ENCODE data around the gene PTGFRN. TPM values are rescaled to one million over a fixed set of nuclear protein-coding genes. Genes with fewer than 3 reads are reported as not detected.

Gene PTGFRN
- total and polyA plus RNA-seq, 8 donors = 38.1 to 77.5 (median 67.9) TPM

- ATAC-seq (no peak), DNase-seq (no peak)
- intact Hi-C loops (cut with DNase I) = no loop called here
- Histone ChIP-seq H3K4me3 (no peak overlapping the region), H3K4me1 (peaks cover 0 to 5% of the 10 kb centered on the region in 2 donors), H3K27me3 (no peaks in the 10 kb centered on the region), H3K36me3 (no peaks in the 10 kb centered on the region), H3K27ac (no peak overlapping the region), H3K9me3 (no peaks in the 10 kb centered on the region)
- TF ChIP-seq CTCF (IDR thresholded peaks at IDR 0.05) = no peak
Measured at GRCh38 chr1:116954440-116954839, 44.7 kb downstream of the PTGFRN start.

- Histone ChIP-seq H3K9me3 (no peaks in the 10 kb centered on the region), H3K27ac (no peak overlapping the region), H3K4me3 (no peak overlapping the region), H3K4me1 (peaks cover 0 to 3% of the 10 kb centered on the region in 2 donors), H3K36me3 (no peaks in the 10 kb centered on the region), H3K27me3 (no peaks in the 10 kb centered on the region)
- DNase-seq (peak in 1 of 4 donors; percentile 40), ATAC-seq (peak; percentile 79)
- TF ChIP-seq CTCF (IDR thresholded peaks at IDR 0.05) = no peak
- intact Hi-C loops (cut with DNase I) = no loop called here
Measured at GRCh38 chr1:116956378-116956777, 46.7 kb downstream of the PTGFRN start.

DNA sequence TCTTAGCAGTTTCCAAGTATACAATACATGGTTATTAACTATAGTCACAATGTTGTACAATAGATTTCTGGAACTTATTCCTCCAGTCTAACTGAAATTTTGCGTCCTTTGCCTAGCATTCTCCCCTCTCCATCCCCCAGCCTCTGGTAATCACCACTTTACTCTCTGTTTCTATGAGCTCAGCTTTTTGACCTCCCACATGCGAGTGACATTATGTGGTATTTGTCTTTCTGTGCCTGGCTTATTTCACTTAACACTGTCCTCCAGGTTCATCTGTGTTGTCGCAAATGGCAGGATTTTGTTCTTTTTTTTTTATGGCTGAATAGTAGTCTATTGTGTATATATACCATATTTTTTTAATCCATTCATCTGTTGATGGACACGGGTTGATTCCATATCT lies 47.9 kb downstream of the PTGFRN start:
- ATAC-seq (no peak), DNase-seq (no peak)
- Histone ChIP-seq H3K9me3 (no peaks in the 10 kb centered on the region), H3K27me3 (no peaks in the 10 kb centered on the region), H3K27ac (no peak overlapping the region), H3K4me1 (peaks cover 0 to 1% of the 10 kb centered on the region in 2 donors), H3K4me3 (no peak overlapping the region), H3K36me3 (no peaks in the 10 kb centered on the region)
- intact Hi-C loops (cut with DNase I) = no loop called here
- TF ChIP-seq CTCF (IDR thresholded peaks at IDR 0.05) = no peak

GRCh38 chr1:116958110-116958509 lies 48.4 kb downstream of the PTGFRN start:
- intact Hi-C loops (cut with DNase I) = no loop called here
- DNase-seq = no peak
- Histone ChIP-seq H3K36me3 (no peaks in the 10 kb centered on the region), H3K9me3 (no peaks in the 10 kb centered on the region), H3K4me1 (peaks cover 4 to 6% of the 10 kb centered on the region in 2 donors), H3K27me3 (no peaks in the 10 kb centered on the region), H3K4me3 (no peak overlapping the region), H3K27ac (no peak overlapping the region)
- TF ChIP-seq CTCF (IDR thresholded peaks at IDR 0.05) = no peak
- ATAC-seq = no peak

GRCh38 chr1:116958977-116959376 lies 49.3 kb downstream of the PTGFRN start:
- Histone ChIP-seq H3K27me3 (no peaks in the 10 kb centered on the region), H3K9me3 (no peaks in the 10 kb centered on the region), H3K4me3 (no peak overlapping the region), H3K36me3 (no peaks in the 10 kb centered on the region), H3K27ac (no peak overlapping the region), H3K4me1 (peaks cover 6% of the 10 kb centered on the region in 2 donors)
- TF ChIP-seq CTCF (IDR thresholded peaks at IDR 0.05) = no peak
- no peak for DNase-seq
- intact Hi-C loops (cut with DNase I) = no loop called here
- no peak for ATAC-seq

All from left lung (tissue), 10 donors.